HG02642 (cell line): ENCODE results near the gene DOCK4.

Source experiments
- ATAC-seq: cut with Tn5 transposase; IDR thresholded peaks from one replicate; pipeline ENCODE4 v1.9.1; 2021; ENCODE audit warnings: mild to moderate bottlenecking; ENCODE audit not compliant: unreplicated experiment, poor library complexity

DOCK4 gene

GRCh38 chr7:111730476-111731300, 475.5 kb downstream of the DOCK4 start:
- peak; percentile 76 for ATAC-seq

DNA sequence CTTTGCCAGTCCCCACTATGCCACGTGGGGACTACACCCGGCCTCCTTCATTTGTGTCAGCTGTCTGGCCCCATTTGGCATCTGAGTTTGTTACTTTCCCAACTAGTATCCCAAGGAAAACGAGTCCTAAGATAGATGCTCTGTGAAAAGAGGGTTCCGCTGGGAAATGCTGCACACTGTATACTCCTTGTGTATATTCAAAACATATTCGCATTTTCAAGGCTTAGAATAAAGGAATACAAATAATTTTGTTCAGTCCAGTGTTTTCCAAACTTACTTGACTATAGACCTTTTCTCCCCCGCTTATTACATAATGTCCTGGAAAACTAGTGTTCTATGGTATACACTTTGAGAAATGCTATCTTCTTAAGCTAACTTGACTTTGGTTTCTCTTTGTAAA, 476.1 kb downstream of the DOCK4 start:
- ATAC-seq: no peak

DNA sequence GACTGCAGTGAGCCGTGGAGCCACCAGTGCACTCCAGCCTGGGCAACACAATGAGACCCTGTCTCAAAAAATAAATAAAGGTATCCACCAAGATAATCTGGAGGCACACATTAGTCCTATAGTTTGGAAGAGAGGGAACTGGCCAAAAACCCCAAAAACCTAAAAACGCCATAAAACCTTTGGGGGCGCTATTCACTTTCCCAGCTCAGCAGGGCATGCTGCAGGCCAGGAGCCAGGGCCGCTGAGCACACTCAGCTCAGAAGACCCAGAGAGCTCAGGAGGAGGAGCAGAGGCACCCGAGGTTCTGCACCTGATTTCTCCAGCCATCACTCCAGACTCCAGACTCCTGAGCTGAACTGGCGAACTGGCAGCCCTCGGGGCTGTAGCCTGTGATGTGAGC, 476.7 kb downstream of the DOCK4 start:
- no peak for ATAC-seq

- ATAC-seq: no peak
Measured at GRCh38 chr7:111728635-111728995, 477.6 kb downstream of the DOCK4 start.

DNA sequence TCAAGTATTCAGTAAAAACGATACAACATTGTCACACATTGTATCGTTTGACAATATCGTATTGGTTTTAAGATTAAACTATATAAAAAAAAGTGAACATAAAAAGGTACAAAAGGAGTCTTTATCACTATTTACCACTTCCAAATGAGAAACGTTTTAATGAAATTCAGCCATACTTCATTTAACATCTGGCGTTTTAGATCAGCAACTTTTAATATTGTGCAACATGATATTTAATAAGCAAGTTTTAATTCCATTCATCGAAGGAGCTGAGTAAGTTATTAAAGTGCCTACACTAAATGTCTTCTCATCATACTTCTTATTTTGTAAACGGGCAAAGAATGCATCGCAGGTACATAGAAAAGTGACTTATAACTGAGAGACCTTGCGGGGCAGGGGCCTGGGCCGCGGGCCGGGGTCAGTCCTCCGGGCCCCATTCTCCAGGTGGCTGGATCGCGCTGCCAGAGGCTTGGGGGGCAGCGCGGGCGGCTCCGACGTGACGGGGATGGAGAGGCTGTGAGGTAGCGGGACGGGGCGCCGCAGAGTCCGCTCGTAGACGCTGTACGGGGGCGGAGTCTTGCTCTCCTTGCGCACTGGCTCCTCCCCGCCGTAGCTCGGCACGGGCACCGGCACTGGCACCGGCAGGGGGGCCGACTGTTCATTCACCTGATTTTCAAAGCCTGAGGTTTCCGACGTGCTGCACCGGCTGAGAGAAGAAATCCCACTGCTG, 478.1 kb downstream of the DOCK4 start:
- no peak for ATAC-seq

DNA sequence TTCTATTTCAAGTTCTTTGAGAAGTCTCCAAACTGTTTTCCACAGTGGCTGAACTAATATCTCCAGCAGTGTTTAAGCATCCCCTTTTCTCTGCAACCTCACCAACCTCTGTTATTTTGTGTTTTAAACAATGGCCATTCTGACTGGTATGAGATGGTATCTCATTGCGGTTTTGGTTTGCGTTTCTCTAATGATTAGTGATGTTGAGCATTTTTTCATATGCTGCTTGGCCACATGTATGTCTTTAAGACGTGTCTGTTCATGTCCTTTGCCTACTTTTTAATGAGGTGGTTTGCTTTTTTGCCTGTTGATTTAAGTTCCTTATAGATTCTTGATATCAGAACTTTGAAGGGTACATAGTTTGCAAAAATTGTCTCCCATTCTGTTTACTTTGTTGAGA, 487.3 kb downstream of the DOCK4 start:
- ATAC-seq: no peak

DNA sequence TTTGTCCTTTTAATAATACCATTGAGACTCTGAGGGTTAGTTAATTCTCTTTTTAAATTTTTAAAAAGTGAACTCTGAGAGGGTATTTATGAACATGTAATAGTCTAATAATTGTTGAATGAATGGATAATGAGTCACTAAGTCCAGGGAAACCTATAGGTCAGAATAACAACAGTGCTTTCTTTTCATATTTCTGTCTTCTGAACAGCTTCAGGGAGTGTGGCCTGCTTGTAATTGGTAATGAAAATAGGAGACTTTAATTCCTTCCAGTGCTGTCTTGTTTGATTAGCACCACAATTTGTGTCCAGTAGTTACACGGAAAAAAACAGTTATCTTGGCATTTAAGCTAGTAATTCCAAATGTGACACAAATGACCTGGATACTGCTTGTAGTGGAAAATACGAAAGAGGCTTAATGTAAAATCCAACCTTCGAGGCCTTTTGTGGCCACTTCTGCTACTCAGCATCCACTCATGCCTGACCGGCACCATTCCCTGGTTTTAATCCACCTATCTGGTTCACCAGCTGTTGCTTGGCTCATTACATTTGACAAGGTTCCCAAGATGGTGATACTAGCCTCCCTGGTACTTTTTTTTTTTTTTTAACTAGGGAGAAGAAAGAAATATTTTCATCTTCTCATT, 494.7 kb downstream of the DOCK4 start:
- ATAC-seq: no peak

DNA sequence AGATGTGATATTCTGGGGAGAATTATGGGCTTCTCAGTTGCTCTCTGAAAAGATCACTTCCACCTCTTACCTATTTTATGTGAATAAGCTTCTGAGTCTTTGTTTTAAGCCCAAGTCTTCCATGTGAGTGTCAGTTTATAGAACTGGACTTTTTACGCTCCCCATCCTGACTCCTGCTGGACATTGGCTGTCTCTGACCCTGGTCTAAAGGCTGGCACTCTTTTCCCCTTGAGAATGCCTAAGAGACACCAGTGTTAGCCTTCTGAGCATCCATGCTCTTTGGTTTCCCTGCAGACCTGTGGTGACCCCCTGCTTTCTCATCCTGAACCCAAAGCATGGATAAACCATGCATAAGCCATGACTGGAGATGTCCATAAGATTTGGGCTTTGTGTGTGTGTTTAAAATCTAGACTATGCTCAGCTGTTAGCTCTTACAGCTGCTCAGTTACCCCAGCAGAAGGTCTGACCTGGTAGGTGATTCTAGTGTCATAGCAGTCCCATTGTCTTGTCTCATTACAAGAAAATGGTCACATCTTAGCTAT, 495.3 kb downstream of the DOCK4 start:
- no peak for ATAC-seq

- ATAC-seq: no peak
Measured at GRCh38 chr7:111708072-111708471, 498.1 kb downstream of the DOCK4 start.

DNA sequence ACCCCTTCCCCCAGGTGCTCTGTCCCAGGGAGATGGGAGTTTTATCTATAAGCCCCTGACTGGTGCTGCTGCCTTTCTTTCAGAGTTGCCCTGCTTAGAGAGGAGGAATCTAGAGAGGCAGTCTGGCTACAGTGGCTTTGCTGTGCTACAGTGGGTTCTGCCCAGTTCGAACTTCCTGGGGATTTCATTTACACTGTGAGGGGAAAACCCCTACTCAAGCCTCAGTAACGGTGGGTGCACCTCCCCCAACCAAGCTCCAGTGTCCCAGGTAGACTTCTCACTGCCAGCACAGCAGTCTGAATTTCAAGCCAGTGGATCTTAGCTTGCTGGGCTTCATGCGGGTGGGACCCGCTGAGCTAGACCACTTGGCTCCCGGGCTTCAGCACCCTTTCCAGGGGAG, 500.4 kb downstream of the DOCK4 start:
- no peak for ATAC-seq

DNA sequence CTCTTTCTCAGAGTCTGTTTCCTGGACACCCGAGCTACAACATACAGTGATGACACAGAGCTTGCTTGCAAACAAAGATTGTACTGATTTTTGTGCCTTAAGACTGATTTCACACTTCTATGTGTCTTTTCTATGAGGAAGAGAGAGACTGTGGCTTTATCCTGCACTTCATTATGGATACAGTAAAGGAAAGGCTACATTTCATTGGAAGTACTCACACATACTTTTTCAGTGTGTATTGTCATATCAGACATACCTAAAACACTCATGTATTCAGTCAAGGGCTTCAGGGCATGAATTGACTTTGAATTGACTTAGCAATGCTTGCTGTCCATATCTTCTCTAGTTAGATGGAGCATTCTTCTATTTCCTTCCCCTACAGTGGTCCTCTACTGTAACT, 508.4 kb downstream of the DOCK4 start:
- no peak for ATAC-seq

DNA sequence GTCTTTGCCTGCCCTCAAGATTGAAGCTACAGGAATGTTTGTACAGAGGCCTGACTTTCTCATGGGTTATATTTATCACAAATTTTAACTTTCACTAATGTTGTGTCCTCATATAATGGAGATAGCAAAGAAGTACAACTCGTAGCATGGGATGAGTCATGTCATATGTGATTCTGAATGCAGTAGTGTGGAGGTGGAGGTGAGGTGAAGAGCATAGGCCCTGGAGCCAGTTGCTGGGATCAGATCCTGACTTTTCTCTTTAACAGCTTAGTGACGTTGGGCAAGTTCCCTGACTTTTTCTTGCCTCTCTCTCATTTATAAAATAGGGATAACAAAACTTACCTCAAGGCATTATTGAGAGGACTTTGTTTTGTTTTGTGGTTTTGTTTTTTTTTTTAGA, 511.8 kb downstream of the DOCK4 start:
- no peak for ATAC-seq

GRCh38 chr7:111690364-111691111, 515.7 kb downstream of the DOCK4 start:
- ATAC-seq: no peak

GRCh38 chr7:111685349-111685748, 520.9 kb downstream of the DOCK4 start:
- ATAC-seq: no peak

GRCh38 chr7:111682588-111683340, 523.4 kb downstream of the DOCK4 start:
- ATAC-seq: no peak

- no peak for ATAC-seq
Measured at GRCh38 chr7:111681242-111681641, 525.0 kb downstream of the DOCK4 start.

GRCh38 chr7:111678986-111679385, 527.2 kb downstream of the DOCK4 start:
- ATAC-seq: no peak

GRCh38 chr7:111678281-111678680, 527.9 kb downstream of the DOCK4 start:
- ATAC-seq: no peak

DNA sequence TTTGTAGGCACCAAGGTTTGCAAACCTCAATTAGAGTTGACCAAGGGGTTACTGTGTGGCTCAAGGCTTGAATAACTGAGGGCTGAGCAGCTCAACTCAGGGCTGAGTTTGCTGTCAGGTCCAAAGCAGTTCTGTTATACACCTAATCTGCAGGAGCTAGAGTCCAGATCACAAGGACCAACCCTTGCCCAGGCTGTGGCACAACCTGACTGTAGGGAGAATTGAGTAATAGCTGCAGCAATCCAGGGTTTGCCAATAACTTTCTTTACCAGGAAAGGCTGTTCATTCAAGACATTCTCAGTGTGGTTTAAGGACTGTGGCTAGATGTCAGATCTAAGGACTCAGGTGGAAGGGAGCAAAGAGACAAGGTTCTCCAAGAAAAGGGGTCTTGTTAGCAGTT, 528.4 kb downstream of the DOCK4 start:
- ATAC-seq: no peak

DNA sequence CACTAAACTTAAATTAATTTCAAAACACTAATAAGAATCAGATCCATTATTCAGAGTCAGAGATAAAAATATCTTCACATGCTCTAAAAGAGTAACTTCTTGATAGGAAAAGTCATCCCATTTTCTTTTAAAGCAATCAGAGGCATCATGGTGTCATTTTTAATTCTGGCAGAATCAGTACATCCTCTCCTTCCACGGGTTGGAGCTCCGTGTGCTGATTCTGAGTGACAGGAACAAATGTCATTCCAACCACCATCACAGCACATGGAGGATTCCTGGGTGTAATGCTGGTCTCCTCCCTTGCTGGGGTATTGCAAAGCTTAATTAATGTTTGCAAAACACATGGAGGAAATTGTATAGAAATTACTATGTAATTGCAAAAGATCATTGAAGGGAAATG, 529.4 kb downstream of the DOCK4 start:
- ATAC-seq: no peak
